GM21717 (cell line): Measurements from ENCODE around the gene NCDN.
A peak's percentile ranks its signal among the peaks of the same experiment; 100 is the strongest.

ENCODE experiments used
- ATAC-seq: cut with Tn5 transposase; IDR thresholded peaks from one replicate; pipeline ENCODE4 v1.9.1; 2021; ENCODE audit warnings: mild to moderate bottlenecking, moderate library complexity; ENCODE audit not compliant: unreplicated experiment

NCDN gene, protein sequence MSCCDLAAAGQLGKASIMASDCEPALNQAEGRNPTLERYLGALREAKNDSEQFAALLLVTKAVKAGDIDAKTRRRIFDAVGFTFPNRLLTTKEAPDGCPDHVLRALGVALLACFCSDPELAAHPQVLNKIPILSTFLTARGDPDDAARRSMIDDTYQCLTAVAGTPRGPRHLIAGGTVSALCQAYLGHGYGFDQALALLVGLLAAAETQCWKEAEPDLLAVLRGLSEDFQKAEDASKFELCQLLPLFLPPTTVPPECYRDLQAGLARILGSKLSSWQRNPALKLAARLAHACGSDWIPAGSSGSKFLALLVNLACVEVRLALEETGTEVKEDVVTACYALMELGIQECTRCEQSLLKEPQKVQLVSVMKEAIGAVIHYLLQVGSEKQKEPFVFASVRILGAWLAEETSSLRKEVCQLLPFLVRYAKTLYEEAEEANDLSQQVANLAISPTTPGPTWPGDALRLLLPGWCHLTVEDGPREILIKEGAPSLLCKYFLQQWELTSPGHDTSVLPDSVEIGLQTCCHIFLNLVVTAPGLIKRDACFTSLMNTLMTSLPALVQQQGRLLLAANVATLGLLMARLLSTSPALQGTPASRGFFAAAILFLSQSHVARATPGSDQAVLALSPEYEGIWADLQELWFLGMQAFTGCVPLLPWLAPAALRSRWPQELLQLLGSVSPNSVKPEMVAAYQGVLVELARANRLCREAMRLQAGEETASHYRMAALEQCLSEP

DNA sequence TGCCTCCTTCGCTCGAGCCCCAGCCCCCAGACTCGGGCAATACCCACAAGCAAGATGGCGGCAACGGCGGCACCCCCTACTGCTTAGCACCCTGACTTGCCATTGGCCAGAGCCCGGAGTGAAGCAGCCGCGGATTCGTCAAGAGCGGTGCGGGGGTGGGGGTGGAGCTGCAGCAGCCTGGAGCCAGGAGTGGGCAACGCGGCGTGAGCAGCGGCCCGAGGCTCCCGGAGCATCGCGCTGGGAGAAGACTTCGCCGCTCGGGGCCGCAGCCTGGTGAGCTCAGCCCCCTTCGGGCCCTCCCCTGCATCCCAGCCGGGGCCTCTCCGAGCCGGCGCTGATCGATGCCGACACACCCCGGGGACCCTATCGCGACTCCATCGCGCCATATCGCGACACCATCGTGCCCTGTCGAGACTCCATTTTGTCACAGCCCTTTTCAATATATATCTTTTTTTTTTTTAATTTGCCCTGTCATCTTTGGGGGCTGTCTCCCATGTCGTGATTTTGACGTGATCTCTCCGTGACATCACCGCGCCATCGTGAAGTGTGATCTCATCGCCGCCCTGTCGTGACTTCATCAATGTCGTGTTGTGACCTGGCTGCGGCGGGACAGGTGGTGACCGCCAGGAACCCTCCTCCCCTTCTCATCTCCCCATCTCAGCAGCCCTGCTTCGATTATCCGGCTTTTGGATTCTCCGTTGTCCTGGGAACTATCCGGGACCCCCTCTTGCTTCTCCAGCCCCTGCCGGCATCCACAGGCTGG lies at the start of gene NCDN:
NCDN (plus strand) TSS at position 189 of the 763 bp plus-strand sequence; CDS start at position 581, 392 bp downstream.
- peak; percentile 85 for ATAC-seq

DNA sequence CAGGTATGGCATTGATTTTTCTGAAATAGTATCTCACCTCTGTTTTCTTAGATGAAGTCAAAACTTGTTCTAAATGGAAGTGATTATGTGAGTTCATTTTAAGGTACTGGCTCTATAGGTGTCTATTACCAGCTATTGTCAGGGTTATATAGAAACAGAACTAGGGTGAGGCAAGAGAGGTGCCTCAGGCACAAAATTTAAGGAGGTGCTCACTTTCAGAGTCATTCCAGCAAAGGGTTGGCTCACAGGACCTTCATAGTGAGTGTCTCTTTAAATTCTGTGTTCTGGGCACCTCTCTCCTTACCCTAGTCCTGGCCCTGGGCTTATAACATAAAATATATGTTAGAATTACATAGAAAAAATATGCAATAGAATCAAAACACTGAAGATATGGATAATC lies 49.7 kb upstream of the NCDN start:
- no peak for ATAC-seq

DNA sequence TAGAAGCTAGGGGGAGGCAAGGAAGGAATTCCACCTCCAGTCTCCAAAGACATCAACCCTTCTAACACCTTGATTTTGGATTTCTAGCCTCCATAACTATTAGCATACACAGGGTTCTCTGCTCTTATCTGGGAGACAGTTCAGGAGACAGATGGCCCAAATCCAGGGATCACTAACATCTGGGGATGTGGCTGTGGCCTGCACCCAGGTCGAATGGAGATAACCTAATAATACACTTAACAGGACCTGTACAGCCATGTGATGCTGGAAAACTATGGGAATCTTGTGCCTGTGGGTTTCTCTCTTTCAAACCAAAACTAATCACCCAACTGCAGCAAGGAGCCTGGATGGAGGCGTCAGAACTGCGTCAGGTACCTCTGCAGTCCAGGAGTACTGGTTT lies 48.0 kb upstream of the NCDN start:
- ATAC-seq: no peak

DNA sequence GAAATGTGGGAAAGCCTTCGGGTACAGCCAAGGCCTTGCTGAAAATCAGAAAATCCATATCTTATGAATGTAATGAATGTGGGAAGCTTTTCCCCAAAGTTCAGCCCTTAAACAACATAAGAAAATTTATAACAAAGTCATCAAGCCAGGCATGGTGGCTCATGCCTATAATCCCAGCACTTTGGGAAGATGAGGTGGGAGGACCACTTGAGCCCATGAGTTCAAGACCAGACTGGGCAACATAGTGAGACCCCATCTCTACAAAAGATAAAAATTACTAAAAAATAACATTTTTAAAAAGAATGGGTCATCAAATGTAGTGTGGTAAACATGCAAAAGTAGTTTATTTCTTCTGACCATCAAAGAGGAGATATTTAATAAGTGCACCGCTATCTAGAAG lies 46.3 kb upstream of the NCDN start:
- no peak for ATAC-seq

DNA sequence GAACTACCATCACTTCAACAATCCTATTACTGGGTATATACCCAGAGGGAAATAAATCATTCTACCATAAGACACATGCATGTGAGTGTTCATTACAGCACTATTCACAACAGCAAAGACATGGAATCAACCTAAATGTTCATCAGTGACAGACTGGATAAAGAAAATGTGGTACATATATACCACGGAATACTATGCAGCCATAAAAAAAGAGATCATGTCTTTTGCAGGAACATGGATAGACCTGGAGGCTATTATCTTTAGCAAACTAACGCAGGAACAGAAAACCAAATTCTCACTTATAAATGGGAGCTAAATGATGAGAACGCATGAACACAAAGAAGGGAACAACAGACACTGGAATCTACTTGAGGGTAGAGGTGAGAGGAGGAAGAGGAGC lies 39.4 kb upstream of the NCDN start:
- ATAC-seq: no peak

DNA sequence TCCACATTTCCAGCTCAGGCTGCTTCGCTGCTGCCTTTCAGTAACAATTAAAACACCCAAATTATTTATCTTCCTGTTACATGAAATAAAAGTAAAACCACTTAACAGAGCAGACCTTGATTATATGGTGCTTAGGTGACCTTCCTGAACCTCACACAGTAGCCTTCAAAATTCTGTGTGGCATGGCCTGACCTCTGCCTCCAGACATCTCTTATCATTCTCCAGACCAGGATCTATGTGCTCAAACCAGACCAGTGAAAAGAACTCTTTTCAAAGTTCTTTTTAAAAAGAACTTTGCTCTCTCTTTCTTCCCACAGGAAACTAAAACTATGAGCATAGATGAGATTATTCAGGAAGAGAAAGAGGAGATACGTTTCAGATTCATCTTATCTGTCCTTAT lies 38.2 kb upstream of the NCDN start:
- no peak for ATAC-seq

DNA sequence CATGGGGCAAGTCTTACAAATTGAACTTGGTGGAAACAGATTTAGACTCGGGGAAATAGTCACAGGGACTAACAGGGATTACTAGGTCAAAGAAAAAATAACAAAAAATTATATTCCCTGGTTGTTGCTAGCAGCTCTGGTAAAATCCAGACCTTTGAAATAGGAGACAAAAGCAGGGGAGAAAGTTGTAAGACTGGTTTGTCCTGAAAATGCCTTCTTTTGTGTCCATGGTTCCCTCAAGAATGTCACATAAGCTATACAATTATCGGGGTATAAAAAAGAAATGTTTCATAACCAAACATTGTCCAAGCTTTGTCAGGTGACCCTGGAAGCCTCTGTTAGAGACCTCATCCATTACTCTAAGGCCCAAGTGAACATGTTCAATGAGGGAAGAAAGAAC lies 33.5 kb upstream of the NCDN start:
- ATAC-seq: no peak

DNA sequence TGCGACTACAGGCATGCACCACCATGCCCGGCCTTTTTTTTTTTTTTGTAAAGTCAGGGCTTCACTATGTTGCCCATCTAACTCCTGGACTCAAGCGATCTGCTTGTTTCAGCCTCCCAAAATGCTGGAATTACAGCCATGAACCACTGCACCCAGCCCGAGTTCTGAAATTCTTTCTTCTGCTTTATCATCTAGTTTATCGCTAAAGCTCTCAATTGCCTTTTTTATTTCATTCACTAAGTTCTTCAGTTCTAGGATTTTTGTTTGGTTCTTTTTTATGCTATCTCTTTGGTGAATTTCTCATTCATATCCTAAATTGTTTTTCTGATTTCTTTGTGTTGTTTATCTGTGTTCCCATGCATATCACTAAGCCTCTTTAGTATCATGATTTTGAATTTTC lies 27.4 kb upstream of the NCDN start:
- ATAC-seq: no peak

DNA sequence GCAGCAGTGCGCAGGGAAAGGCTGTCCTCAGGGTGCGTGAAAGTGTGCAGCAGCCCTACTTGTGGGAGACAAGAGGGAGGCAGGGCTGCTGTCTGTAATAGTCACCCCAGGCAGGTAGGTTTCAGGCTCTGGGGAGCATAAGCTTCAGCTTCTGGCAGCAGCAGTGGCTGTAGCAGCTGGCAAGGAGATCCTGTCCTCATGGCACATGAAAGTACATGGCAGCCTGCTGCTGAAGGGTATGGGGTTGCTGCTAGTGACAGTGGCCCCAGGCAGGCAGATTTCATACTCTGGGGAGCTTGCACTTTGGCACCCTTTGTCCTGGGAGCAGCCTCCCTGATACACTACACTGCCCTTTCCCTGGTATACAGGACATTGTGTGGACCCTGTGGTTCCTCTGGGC lies 26.7 kb upstream of the NCDN start:
- ATAC-seq: no peak

DNA sequence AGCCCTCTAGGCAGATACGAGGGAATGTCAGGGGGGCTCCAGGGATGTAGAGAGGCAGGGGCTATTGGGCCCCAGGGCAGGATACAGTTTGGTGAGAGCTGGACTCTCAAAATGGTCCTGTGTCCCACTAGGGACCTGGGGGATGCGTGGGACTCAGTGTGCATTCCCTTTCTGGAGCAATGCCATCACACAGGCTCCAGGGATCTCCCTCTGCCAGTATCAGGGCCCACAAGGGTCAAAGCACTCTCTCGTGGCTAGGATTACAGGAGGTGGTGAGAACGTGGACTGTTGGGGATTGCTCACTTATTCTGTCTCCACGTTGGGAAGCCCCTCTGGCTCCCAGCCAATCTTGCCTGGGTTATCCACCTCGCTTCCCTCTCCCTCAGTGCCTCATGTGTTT lies 26.2 kb upstream of the NCDN start:
- ATAC-seq: no peak

DNA sequence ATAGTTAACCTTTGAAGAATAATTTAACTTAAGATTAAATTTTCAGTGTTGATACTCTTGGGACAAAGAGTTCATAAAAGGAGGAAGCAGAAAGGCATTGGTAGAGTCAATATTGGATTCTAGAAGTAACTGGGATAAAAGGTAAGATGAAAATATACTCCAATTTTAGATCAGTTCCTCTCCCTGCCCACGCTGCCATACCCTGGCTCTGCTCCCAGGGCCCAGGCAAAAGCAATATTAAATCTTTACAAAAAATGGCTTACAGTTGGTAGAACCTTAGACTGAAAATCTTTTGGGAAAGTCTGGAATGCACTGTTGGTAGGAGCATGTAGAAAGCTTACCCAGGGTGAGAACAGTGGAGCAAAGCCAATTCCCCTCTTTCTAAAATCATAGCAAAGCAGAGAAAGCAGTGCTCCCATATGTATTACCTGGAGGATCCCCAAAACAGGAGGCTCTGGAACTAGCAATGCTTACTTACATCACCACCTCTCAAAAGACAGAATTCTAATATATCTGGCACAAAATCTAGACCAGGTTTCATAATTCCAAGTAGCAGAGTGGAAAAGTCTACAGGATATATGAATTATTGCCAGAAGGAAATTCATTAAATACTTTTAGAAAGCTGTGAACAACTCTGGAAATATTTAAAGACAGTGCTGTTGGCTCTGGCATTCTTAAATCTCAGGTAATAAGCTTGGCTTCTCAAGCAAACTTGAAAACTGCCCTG lies 24.9 kb upstream of the NCDN start:
- ATAC-seq: no peak

DNA sequence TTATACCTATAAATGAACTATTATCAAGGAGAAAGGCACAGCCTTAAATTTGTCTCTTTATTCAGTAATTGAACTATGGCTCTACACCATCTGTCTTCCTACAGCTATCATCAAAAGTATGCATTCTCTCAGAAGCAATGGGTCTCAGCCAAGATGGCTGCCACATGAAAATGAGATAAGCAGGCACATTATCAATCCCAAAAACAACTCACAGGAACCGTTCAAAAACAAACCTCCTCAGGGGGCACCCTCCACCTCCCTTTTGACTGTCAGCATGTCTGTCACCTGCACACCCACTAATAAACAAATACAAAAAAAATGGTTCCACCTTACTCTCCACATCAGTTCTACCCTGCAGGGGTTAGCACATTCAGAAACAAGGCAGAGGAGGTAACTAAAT lies 24.0 kb upstream of the NCDN start:
- no peak for ATAC-seq

DNA sequence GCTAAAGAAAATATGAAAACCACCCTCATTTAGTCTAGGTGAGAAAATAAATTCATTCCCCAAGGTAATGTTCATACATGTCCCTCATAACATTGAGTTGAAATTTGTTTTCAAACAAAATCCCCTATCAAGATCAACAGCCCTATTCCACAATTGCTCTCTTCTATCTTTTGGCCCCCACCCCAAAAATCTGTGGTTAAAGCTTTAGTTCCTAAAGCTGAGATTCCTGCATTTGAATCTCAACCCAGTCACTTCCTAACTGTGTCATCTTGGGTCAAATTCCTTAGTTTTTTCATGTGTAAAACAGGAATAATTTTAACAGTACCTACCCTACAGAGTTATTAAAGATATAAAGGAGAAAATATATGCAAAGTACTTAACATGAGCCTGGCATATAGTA lies 22.4 kb upstream of the NCDN start:
- no peak for ATAC-seq

DNA sequence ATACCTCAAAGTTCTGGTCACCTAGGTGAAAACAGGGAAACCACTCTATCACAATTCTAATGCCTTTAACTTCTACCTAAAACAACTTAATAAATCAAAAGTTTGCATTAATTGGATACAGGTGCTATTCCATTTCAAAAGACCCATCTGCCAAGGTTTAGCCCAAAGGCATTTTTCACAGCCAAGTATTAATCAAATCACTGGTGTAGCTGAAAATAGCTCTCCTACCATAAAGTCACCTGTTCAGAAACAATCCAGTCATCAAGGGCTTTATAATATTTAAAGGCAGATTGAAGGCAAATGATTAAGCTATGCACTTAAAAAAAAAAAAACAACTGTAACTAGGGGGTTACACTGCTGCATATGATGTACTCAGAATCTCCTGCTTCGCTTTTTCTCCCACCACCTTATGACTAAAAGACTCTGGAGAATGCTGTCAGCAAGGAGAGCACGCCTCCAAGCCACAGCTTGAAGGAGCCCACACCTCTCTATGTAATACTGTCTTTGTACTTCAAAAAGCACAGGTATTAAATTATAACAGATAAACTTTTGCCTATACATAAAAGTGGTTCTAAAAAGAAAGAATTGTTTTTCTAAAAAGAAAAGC lies 20.9 kb upstream of the NCDN start:
- no peak for ATAC-seq

DNA sequence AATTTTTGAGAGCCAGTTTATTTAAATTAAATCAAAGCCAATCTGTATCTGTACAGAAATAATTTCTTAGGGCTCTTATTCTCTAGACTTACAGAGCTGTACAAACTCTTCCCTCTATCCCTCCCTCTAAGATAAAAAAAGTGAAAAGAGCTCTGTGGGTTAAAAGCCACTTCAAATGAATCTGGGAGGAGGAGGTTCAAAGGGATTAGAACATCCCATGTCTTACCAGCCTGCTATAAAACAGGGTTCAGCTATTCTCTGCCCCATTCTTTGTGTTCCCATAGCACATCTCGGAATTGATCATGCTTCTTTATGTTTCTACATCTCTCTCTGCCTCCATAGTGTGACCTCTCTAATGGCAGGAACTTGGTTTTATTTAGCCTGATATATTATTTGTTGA lies 19.8 kb upstream of the NCDN start:
- ATAC-seq: no peak

DNA sequence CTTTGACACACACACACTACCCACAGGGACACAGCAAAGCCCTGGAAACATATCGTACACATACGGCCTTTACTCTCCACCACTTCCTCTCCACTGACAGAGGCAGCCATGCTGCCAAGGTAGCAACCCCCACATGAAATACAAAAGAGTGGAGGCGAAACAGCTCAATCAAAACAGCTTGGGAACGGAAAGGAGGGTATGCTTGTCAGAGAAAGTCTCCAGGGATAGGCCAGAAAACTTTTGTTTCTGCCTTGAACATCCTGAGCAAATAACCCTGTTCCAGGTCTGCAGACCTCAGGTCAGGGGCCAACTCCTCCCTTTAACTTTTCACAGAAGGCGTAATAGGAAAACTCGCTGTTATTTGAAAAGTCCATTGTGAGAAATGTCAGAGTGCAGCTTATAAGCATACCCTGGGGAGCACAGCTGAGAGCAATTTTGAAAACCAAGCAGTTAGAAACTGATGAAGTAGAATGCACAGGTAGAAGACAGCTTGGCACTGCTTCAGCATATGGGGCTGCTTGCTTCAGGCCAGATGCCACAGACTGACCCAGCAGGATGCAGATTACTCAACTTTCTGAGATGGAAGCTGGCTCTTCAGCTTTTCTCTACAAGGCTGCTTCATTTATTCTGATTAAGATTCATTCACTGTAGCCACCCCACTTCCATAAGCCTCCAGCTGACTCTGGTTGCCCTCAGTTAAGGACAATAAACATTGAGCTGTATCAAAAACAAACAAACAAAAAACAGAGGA lies 18.4 kb upstream of the NCDN start:
- no peak for ATAC-seq

DNA sequence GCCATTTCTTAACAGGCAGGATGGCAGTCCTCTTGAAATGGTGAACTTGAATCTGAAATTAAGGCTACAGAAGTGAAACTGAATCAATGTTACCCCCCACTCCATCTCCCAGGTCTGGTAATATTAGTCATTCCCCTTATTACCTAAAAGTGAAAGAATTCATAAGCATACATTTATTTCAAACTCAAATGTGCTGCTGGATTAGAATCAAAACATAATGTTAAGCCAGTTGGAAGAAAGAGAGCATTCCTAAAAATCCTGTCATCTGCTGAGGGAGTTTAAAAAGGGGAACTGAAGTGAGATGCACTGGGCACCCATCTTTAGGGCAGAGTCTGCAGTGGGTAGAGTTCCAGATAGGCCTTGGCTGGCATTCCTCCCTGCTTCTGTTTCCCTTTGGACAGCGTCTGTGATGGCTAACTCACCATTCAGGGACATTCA lies 17.8 kb upstream of the NCDN start:
- ATAC-seq: no peak

DNA sequence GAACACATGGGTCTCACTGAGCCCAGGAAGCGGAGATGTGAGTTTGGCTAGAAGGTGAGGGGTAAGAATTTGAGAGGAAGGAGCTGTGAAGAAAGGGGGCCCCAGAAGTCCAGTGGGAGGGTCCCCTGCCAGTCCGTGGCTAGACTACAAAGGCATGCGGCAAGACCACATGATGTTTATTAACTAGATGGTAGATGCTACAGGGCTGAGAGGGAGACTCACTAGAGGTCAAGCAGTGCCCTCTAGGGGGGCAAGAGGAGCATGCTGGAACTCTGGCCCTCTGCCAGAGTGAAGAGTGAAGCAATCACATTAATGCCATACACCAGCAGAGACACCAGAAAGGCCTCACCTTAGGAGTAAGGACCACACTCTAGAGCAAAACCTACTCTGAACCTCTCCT lies 12.6 kb upstream of the NCDN start:
- ATAC-seq: no peak

DNA sequence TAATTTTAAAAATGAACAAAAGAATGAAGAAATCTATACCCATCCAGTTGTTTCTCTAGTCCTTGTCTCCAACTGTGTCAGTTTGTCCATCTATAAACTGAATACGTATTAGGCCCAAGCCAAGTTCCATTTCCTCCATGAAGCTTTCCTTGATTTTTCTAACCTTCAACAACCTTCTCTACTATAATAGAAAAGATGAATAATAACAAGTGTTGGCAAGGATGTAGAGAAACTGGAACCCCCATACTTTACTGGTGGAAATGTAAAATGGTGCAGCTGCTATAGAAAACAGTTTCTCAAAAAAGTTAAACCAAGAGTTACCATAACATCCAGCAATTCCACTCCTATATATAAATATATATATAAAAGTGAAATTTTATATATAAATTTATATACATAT lies 11.0 kb upstream of the NCDN start:
- no peak for ATAC-seq

DNA sequence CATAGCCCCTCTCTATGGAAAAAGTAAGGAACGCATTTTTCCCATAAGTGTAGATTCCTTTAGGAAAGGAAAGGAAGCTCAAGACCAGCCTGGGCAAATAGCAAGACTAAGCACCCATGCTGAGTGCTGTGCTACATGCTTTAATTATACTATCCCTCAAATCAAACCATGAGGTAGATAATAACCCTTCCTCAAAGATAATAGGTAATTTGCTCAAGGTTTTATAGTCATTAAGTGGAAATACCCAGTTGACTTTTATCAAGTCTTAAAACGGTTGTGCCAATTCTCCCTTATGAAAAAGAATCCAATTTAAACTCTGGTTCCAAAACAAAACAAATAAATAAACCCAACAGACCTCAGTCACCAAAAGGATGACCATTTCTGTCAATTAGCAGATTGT lies 3.7 kb upstream of the NCDN start:
- ATAC-seq: no peak
